Osteocyte (in vitro differentiated cells): ENCODE measurements around the gene MNX1. TPM values are rescaled to one million over a fixed set of nuclear protein-coding genes. Genes with fewer than 3 reads are reported as not detected.

Source experiments
- DNase-seq: peaks from one replicate; pipeline ENCODE4 v3.0.0; 2021; ENCODE audit warnings: mixed read lengths; ENCODE audit not compliant: unreplicated experiment; ENCODE audit errors: extremely low spot score
- H3K27ac Mint-ChIP-seq: one replicate; pipeline ENCODE4 v1.8.0; 2021; ENCODE audit warnings: mild to moderate bottlenecking, mixed read lengths; ENCODE audit not compliant: unreplicated experiment
- H3K27me3 Mint-ChIP-seq: one replicate; pipeline ENCODE4 v1.8.0; 2021; ENCODE audit warnings: mixed read lengths; ENCODE audit not compliant: unreplicated experiment
- H3K36me3 Mint-ChIP-seq: one replicate; pipeline ENCODE4 v1.8.0; 2021; ENCODE audit warnings: mixed read lengths; ENCODE audit not compliant: unreplicated experiment
- H3K4me1 Mint-ChIP-seq: one replicate; pipeline ENCODE4 v1.8.0; 2021; ENCODE audit warnings: mixed read lengths; ENCODE audit not compliant: unreplicated experiment
- H3K4me3 Mint-ChIP-seq: one replicate; pipeline ENCODE4 v1.8.0; 2021; ENCODE audit warnings: mild to moderate bottlenecking, moderate library complexity, mixed read lengths; ENCODE audit not compliant: unreplicated experiment
- H3K9me3 Mint-ChIP-seq: one replicate; pipeline ENCODE4 v1.8.0; 2021; ENCODE audit warnings: mixed read lengths; ENCODE audit not compliant: unreplicated experiment
- CTCF ChIP-seq: fragments of 200-600 bp; sonication (generic); IDR thresholded peaks from 2 replicates; pipeline ENCODE4 v1.5.0; 2021; ENCODE audit warnings: antibody characterized with exemption, mild to moderate bottlenecking, moderate library complexity
- total RNA-seq: library from RNA; stranded (reverse); gene quantifications from 2 replicates; pipeline ENCODE4 v1.2.1, GENCODE V29; 2021

MNX1 gene
- total RNA-seq, 1 donor from 2014 or later: not detected

DNA sequence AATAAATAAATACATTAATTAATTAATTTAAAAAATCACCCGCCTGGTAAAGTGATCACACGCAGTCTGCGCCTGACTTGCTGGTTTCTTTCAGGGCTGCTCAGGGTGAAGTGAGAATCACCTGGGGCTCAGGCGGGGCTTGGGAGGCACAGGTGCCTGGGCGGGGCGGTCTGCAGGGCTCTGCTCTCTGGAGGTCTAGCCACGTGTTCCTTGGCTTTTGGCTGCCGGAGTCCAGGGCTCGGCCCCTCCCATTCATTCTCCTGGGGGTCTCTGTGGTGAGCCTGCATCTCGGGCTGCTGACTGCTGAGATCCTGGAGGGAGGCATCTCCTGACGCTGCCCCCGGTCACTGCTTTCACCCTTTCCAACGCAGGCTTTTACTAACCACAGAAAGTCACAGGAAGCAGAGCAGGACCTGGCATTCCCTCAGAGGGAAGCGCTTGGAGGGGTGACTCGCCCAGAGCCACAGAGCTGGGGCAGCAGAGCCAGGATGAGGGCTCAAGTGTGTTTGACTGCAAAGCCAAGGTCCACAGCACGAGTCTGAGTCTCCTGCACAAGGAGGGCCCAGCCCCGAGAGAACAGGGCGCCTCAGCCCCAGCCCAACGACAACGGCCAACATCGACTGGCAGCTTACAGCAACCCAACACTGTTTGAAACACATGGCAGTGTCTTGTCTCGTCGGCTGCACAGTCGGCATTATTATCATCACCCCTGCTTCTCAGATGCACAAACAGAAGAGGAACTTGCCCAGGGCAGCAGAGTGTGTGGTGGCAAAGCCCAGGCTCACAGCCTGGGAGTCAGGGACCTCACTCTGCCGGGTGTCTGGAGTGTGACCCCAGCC lies 22.4 kb upstream of the MNX1 start:
- Mint-ChIP-seq H3K27ac (no peak overlapping the region), H3K27me3 (peaks cover 30% of the 10 kb centered on the region), H3K4me1 (no peaks in the 10 kb centered on the region), H3K36me3 (peaks cover 2% of the 10 kb centered on the region), H3K9me3 (peaks cover 9% of the 10 kb centered on the region), H3K4me3 (no peak overlapping the region)
- no peak for TF ChIP-seq CTCF
- no peak for DNase-seq

GRCh38 chr7:157032128-157032527 lies 21.7 kb upstream of the MNX1 start:
- no peak overlapping the region for H3K27ac Mint-ChIP-seq
- H3K4me3 Mint-ChIP-seq: no peak overlapping the region
- H3K4me1 Mint-ChIP-seq: no peaks in the 10 kb centered on the region
- no peak for DNase-seq
- H3K27me3 Mint-ChIP-seq: peaks cover 34% of the 10 kb centered on the region
- no peak for TF ChIP-seq CTCF
- peaks cover 2% of the 10 kb centered on the region for H3K36me3 Mint-ChIP-seq
- peaks cover 9% of the 10 kb centered on the region for H3K9me3 Mint-ChIP-seq

DNA sequence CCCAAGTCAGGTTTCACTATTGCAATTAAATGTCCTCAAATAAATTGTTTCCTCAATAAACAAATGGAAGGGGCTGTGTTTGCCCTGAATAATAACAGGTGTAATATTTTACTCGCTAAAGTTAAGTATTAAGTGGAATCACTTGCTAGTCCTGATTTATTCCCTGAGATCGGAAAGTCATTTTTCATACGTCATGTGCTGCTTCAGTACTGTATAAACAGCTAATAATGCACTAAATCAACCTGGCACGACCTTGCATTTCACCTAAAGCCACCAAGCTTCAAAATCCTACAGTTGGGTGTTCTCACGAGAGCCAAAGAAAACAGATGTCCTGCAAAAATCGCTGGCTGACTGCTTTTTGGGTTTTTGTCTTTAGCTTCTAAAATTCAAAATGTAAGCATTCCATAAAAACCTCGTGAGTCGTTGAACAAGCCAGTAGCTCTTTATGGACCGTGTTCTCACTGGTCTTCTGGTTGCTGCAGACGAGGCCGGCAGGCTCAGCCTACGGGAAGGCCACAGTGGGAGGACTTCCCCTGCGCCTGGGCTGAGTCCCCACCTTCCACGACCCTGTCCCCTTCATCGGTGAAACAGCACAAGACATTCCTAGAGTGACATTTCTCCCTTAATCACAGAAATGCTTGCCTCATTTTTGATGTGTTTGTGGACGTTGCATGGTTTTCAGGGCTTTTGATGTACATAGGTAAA lies 17.9 kb upstream of the MNX1 start:
- no peak for DNase-seq
- no peaks in the 10 kb centered on the region for H3K4me1 Mint-ChIP-seq
- no peaks in the 10 kb centered on the region for H3K36me3 Mint-ChIP-seq
- no peaks in the 10 kb centered on the region for H3K9me3 Mint-ChIP-seq
- H3K4me3 Mint-ChIP-seq: no peak overlapping the region
- H3K27me3 Mint-ChIP-seq: peaks cover 60% of the 10 kb centered on the region
- no peak overlapping the region for H3K27ac Mint-ChIP-seq
- no peak for TF ChIP-seq CTCF

GRCh38 chr7:157027568-157028198 lies 17.2 kb upstream of the MNX1 start:
- Mint-ChIP-seq H3K4me1 (peaks cover 2% of the 10 kb centered on the region), H3K36me3 (no peaks in the 10 kb centered on the region), H3K27ac (no peak overlapping the region), H3K9me3 (no peaks in the 10 kb centered on the region), H3K4me3 (no peak overlapping the region), H3K27me3 (peaks cover 67% of the 10 kb centered on the region)
- no peak for TF ChIP-seq CTCF
- no peak for DNase-seq

DNA sequence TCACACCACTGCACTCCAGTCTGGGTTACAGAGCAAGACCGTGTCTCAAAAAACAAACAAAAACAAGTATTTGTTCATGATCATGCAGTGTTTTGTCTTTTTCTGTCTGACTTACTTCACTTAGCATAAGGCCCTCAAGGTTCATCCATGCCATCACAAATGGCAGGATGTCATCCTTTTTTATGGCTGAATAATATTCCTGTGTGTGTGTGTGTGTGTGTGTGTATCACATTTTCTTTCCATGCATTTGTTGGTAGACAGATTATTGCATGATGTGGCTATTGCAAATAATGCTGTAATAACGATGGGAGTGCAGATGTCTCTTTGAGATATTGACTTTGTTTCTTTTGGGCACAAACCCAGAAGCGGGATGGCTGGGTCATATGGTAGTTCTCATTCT lies 14.3 kb upstream of the MNX1 start:
- Mint-ChIP-seq H3K36me3 (no peaks in the 10 kb centered on the region), H3K4me3 (no peak overlapping the region), H3K27ac (no peak overlapping the region), H3K4me1 (peaks cover 8% of the 10 kb centered on the region), H3K9me3 (no peaks in the 10 kb centered on the region), H3K27me3 (peaks cover 72% of the 10 kb centered on the region)
- no peak for DNase-seq
- TF ChIP-seq CTCF: no peak
